Measurements from ENCODE around the gene RAPGEF2.

The RAPGEF2 gene

GRCh38 chr4:159197885-159198269 lies 95.0 kb downstream of the RAPGEF2 start:
- DNase-seq: no peak

GRCh38 chr4:159199826-159200225 lies 96.9 kb downstream of the RAPGEF2 start:
- DNase-seq: no peak

GRCh38 chr4:159201168-159201567 lies 98.3 kb downstream of the RAPGEF2 start:
- DNase-seq: no peak

GRCh38 chr4:159204566-159204965 lies 101.7 kb downstream of the RAPGEF2 start:
- no peak for DNase-seq

GRCh38 chr4:159205466-159205865 lies 102.6 kb downstream of the RAPGEF2 start:
- no peak for DNase-seq

- DNase-seq: no peak
Measured at GRCh38 chr4:159206427-159206871, 103.6 kb downstream of the RAPGEF2 start.

GRCh38 chr4:159209249-159209648 lies 106.4 kb downstream of the RAPGEF2 start:
- DNase-seq: no peak

- DNase-seq: no peak
Measured at GRCh38 chr4:159210975-159211374, 108.1 kb downstream of the RAPGEF2 start.

- no peak for DNase-seq
Measured at GRCh38 chr4:159212675-159213293, 109.9 kb downstream of the RAPGEF2 start.

GRCh38 chr4:159216834-159217233 lies 114.0 kb downstream of the RAPGEF2 start:
- no peak for DNase-seq

GRCh38 chr4:159219862-159220261 lies 117.0 kb downstream of the RAPGEF2 start:
- no peak for DNase-seq

- DNase-seq: no peak
Measured at GRCh38 chr4:159220353-159220752, 117.5 kb downstream of the RAPGEF2 start.

GRCh38 chr4:159221280-159221679 lies 118.4 kb downstream of the RAPGEF2 start:
- no peak for DNase-seq

GRCh38 chr4:159222043-159222552 lies 119.2 kb downstream of the RAPGEF2 start:
- DNase-seq: no peak

- no peak for DNase-seq
Measured at GRCh38 chr4:159224408-159224807, 121.5 kb downstream of the RAPGEF2 start.

- DNase-seq: no peak
Measured at GRCh38 chr4:159227378-159227777, 124.5 kb downstream of the RAPGEF2 start.

- peak; percentile 51 for DNase-seq
Measured at GRCh38 chr4:159227984-159228383, 125.1 kb downstream of the RAPGEF2 start.

GRCh38 chr4:159229164-159229563 lies 126.3 kb downstream of the RAPGEF2 start:
- DNase-seq: peak; percentile 17

GRCh38 chr4:159232465-159233106 lies 129.7 kb downstream of the RAPGEF2 start:
- DNase-seq: no peak

- no peak for DNase-seq
Measured at GRCh38 chr4:159235779-159236368, 133.0 kb downstream of the RAPGEF2 start.

GRCh38 chr4:159237975-159238374 lies 135.1 kb downstream of the RAPGEF2 start:
- DNase-seq: no peak

GRCh38 chr4:159238631-159239030 lies 135.8 kb downstream of the RAPGEF2 start:
- DNase-seq: no peak

- DNase-seq: no peak
Measured at GRCh38 chr4:159239629-159240028, 136.8 kb downstream of the RAPGEF2 start.

- no peak for DNase-seq
Measured at GRCh38 chr4:159240046-159240445, 137.2 kb downstream of the RAPGEF2 start.
